NCI-H2171 treated with DMSO at 0.1 percent for 48 hours (cell line): Measurements from ENCODE around the gene SLC47A2.
"Not testable (repeated sequence)": the region's sequence is repeated elsewhere in the genome, so short reads cannot be mapped to it uniquely, and the experiment has no call there.

Experiments used
- DNase-seq: peaks from one replicate; lab custom pipeline; 2025; lab: John Stamatoyannopoulos, UW

Gene SLC47A2

GRCh38 chr17:19716108-19717030 lies at the start of gene SLC47A2:
TSS of gene SLC47A2 (minus strand) at chr17:19716584. CDS start at chr17:19716555, 29 bp downstream.
- no peak for DNase-seq

DNA sequence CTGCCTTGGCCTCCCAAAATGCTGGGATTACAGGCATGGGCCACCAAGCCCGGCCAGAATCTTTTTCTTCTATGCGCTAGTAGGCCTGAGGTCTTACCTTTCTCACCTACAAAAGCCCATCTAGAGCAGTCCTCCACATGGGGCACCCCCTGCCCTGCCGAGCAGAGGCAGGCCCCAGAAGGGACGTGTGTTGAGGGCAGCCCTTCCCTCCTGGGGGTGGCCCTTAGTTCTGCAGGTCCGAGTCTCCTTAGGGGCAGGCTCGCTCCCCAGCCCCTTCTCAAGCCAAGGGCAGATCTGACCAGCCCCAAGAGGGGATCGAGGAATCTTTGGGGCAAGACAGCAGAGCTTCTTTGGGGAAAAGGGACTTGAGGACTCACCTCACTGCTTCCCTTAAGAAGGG lies 49.6 kb upstream of the SLC47A2 start:
- DNase-seq = no peak

DNA sequence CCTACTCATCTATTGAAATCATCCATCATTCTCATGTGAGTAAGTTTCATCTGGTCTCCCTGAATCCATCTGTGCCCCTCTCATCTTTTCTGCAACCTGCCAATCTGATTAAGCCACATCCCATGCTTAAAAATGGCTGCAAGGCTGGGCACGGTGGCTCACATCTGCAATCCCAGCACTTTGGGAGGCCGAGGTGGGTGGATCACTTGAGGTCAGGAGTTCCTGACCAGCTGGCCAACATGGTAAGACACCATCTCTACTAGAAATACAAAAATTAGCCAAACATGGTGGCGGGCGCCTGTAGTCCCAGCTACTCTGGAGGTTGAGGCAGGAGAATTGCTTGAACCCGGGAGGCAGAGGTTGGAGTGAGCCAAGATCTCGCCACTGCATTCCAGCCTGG lies 47.6 kb upstream of the SLC47A2 start:
- not testable (repeated sequence) for DNase-seq

- no peak for DNase-seq
Observed at GRCh38 chr17:19763416-19763815, 47.0 kb upstream of the SLC47A2 start.

DNA sequence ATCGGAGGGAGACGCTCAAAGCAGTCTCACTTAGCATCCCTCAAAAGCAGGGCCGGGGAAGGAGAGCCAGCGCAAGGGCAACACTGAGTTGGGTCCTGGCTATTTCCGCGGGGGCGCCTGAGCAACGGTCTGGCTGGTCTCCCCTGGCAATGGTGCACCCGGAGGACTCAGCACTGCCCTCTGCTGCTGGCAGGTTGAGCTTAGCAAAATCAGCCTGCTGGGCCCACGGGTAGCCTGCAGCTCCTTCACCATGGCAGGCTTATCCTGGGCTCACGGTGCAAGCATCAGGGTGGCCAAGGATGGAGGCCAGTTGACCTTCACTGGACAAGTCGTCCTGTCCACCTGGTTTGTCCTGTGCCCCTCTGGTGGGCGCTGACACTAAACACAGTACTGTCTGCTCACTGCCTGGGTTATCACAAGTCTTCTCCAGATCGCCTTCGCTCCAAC lies 46.2 kb upstream of the SLC47A2 start:
- DNase-seq = peak; percentile 32

DNA sequence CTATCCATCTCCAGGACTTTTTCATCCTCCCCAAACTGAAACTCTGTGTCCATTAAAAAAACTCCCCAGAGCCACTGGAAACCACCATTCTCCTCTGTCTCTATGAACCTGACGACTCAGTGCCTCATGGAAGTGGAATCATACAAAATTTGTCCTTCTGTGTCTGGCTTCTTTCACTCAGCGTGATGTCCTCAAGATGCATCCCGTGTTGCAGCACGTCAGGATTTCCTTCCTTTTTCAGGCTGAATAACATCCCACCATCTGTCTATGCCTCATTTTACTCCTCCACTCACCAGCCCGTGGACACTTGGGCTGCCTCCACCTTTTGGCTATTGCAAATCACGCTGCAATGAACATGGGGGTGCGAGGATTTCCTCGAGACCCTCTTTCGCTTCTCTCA lies 44.4 kb upstream of the SLC47A2 start:
- DNase-seq = no peak

- DNase-seq = no peak
Observed at GRCh38 chr17:19759568-19760549, 43.5 kb upstream of the SLC47A2 start.

DNA sequence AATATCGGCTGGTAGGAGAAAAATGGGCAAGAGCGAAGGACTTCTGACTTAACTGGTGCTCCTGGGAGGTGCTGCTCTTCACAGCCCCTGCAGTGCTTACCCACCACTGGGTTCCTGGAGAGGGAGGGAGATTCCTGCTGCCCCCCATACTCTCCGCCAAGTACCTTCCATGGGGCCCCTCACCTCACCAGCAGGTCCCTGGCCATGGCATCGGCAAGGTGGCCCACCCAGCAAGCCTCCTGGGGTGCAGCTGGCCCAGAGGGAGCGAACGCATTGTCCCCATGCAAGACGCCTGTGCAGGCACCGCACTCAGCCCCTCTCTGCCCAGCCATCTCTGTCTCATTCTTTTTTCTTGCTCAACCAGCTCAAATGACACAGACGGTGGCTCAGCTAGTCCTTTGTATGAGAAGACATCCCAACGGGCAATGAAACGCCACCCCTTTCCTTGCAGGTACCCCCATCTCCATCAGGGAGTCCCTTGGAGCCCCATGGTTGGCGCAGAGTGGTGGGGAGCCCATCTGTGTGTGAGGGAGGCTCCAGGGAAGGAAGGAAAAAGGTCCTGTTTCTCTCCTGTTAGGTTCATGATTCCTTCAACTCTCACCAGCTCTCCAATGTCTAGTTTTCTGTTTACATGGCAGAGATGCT lies 41.3 kb upstream of the SLC47A2 start:
- no peak for DNase-seq

DNA sequence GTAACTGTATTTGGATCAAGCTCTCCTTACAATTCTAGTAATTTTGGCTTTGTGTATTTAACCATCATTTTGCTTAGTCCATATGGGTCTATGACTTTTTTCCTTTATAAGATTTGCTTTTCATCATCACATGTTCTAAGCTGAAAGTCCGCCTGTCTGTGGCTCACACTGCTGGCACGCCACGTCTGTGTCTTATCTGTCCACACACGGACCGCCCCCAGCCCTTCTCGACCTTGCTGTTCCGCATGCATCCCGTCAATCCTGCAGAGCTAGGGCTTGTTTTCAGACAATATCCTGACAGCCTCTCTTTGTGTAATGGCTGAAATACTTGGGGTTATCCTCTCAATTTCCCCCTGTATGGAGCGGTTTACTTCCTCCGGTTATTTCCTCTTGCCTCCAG lies 40.2 kb upstream of the SLC47A2 start:
- no peak for DNase-seq

- DNase-seq = no peak
Observed at GRCh38 chr17:19755821-19756510, 39.6 kb upstream of the SLC47A2 start.

DNA sequence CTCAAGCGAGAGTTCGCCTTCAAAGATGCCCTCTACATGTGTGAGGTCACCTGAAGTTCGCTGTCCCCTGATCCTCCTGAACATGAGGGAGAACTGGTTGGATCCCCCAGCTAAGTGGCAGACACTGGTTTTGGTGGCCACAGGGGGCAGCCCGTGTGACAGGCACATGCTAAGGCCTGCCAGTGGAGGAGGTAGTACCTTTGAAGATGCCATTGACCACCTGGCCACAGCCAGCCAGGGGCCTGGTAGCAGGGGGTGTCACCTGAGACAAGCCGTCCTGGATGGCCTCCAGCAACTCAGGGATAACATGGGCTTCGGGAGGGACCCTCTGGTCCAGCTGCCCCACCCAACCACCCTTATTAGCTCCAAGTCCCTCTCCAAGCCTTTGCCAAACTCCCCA lies 39.0 kb upstream of the SLC47A2 start:
- DNase-seq = no peak

DNA sequence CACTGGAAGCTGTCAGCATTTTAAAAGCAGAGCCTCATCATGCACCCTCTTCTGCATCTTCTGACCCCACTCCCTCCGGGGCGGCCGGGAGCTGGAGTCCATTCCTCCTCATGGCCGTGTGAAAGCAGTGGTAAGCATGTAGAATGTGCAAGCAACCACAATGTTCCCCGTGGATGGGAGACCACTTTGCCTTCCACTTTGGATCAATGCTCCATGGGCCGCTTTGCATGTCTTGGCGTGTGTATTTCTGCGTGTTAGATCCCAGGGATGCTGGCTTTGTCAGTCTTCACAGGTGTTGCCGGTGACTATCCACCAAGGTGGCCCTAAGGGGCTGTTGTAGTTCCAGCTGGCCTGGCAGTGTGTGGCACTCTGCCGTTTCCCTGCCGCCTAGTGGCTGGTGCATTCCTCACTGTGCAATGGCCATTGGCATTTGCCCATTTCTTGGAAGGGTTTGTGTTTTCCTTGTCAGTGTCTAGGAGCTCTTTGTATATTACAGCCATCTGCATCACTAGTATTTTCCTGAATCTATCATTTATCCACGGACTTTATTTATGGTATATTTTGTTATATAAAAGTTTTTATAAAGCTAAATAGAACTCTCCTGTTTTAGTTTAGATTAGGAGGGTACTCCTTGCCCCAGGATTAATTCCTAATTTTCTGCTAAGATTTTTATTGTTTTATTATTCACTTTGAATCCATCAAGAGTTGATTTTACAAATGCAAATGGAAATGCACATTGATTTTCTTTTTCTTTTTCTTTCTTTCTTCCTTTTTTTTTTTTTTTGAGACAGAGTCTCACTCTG lies 37.5 kb upstream of the SLC47A2 start:
- DNase-seq = peak; percentile 55

GRCh38 chr17:19753051-19753509 lies 36.7 kb upstream of the SLC47A2 start:
- DNase-seq = no peak

DNA sequence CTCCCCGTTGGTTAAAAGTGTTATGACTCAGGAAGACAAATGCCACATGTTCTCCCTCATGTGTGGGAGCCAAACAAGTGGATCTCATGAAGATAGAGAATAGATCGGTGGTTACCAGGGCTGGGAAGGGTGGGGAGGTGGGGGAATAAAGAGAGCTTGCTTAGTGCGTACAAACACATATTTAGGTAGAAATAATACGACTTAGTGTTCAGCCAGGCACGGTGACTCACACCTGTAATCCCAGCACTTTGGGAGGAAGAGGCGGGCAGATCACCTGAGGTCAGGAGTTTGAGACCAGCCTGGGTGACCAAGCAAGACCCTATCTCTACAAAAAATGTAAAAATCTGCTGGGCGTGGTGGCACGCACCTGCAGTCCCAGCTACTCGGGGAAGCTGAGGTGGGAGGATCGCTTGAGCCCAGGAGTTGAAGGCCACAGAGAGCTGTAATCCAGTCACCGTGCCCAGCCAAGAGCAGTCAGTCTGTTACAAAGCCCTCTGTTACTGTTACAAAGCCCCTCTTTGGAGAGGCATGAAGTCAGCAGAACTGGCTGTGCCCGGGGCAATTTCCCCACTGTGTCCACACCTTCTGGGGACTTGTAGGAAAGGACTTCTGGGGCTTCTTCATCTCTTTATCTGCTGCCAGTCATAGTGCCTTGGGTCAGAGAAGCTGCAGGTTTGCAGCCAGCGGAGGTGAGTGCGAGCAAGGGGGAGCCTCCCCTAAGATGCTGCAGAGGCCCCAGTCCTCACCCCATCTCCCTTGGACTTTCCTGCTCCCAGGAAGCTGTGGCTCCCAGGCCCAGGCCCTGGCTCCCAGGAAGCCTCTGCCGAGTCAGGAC lies 36.0 kb upstream of the SLC47A2 start:
- DNase-seq = no peak

- DNase-seq = no peak
Observed at GRCh38 chr17:19750835-19751234, 34.5 kb upstream of the SLC47A2 start.

DNA sequence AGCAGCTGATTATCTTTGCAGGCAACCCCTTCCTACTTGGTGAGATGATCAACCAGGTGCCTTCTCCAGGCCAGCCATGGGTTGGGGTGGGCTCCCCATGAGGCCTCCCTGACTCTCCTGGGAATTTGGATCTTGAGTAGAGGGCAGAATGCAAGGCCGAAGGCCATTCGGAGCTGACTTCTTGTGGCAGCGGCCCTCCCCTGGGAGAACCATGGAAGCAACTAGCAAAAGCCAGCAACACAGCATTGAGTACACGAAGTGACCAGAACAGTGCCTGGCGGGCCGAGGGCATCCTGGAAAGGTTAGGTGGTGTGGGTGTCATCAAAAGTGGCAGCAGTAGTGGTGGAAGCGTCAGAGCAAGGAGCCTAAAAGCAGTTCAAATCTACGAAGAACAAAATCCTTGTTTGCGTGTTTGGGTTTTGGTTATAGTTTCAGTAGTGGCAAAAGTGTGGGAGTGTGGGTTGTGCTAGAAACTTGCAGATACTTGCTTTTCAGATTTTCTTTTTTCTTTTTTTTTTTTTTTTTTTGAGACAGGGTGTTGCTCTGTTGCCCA lies 33.7 kb upstream of the SLC47A2 start:
- DNase-seq = no peak

DNA sequence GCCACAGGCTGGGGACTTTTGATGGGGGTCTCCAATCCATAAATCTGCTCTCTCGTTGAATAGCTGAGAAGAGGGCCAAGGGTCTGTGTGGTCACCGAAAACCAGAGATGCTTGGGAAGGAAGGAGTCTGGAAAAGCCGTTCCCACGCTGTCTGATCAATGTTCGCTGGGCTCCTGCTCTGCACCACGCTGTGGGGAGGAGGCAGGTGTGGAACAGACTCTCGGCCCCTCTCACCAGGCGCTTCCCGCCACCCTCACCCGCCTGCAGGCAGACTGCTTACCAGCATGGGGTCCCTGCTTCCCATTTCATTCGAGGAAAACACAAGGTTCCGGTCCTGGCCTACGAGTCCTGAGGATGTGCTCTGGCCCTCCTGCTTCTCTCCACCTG lies 32.4 kb upstream of the SLC47A2 start:
- DNase-seq = peak; percentile 27

- peak; percentile 62 for DNase-seq
Observed at GRCh38 chr17:19747829-19748806, 31.7 kb upstream of the SLC47A2 start, which contains the start of gene ALDH3A1. TSS of gene ALDH3A1 (minus strand) at chr17:19748298. CDS start at chr17:19745129, 3,169 bp downstream.
